Central memory CD8-positive, alpha-beta T cell (primary cell): ENCODE data around the gene IL10RB.
A peak's percentile ranks its signal among the peaks of the same experiment; 100 is the strongest.
"Not testable (repeated sequence)": the region's sequence is repeated elsewhere in the genome, so short reads cannot be mapped to it uniquely, and the experiment has no call there.

Experiments
- ATAC-seq: fragments of 150-1000 bp; cut with Tn5 transposase; replicated peaks from 2 replicates; pipeline ENCODE4 v1.10.0; 2022; ENCODE audit warnings: mild to moderate bottlenecking, moderate FRiP score, moderate number of reproducible peaks; ENCODE audit not compliant: poor library complexity, severe bottlenecking; ENCODE audit errors: extremely low read depth
- DNase-seq, 2 donors: peaks; one replicate each; pipeline ENCODE4 v3.0.0; 2021; ENCODE audit warnings: low spot score in 2 of 2
- H3K27ac Mint-ChIP-seq: one replicate; pipeline ENCODE4 v1.8.0; 2022; ENCODE audit warnings: low read depth, mild to moderate bottlenecking, moderate library complexity, mixed read lengths
- H3K27me3 Mint-ChIP-seq: one replicate; pipeline ENCODE4 v1.8.0; 2022; ENCODE audit warnings: mixed read lengths
- H3K36me3 Mint-ChIP-seq: one replicate; pipeline ENCODE4 v1.8.0; 2022; ENCODE audit warnings: mild to moderate bottlenecking, moderate library complexity, mixed read lengths; ENCODE audit not compliant: insufficient read depth
- H3K4me1 Mint-ChIP-seq: one replicate; pipeline ENCODE4 v1.8.0; 2022; ENCODE audit warnings: mixed read lengths
- H3K4me3 Mint-ChIP-seq: one replicate; pipeline ENCODE4 v1.8.0; 2022; ENCODE audit warnings: mild to moderate bottlenecking, moderate library complexity, mixed read lengths
- H3K9me3 Mint-ChIP-seq: one replicate; pipeline ENCODE4 v1.8.0; 2022; ENCODE audit warnings: mixed read lengths

The IL10RB gene

DNA sequence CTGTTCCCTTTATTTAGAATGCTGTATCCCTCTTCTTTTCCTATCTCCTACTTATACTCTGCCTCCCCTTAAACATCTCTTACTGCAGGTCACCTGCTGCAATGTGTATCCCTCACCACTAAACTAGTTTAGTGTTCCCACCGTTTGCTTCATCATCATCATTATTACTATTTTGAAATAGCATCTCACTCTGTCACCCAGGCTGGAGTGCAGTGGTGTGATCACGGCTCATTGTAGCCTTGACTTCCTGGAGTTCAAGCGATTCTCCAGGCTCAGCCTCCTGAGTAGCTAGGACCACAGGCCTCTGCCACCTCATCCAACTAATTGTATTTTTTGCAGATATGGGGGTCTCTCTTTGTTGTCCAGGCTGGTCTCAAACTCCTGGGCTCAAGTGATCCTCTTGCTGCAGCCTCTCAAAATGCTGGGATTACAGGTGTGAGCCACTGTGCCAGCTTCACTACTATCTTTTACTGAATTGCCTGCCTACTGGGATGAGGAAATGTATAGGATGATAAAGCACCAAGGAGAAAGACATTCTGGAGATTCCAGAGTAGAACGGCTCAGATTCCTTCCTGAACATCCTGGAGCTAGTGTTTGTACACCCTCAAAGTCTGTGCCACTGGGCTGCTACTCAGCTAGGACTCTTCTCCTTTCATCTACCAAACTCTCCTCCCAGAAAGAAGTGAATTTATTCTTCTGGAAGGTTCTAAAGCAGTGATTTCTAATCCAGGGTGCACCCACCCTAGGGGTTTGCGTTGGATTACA lies 50.0 kb downstream of the IL10RB start:
- H3K4me3 Mint-ChIP-seq: no peak overlapping the region
- DNase-seq: no peak
- H3K9me3 Mint-ChIP-seq: no peaks in the 10 kb centered on the region
- H3K4me1 Mint-ChIP-seq: no peaks in the 10 kb centered on the region
- no peak for ATAC-seq
- peaks cover 52% of the 10 kb centered on the region for H3K27me3 Mint-ChIP-seq
- H3K36me3 Mint-ChIP-seq: peaks cover 3% of the 10 kb centered on the region
- no peak overlapping the region for H3K27ac Mint-ChIP-seq

DNA sequence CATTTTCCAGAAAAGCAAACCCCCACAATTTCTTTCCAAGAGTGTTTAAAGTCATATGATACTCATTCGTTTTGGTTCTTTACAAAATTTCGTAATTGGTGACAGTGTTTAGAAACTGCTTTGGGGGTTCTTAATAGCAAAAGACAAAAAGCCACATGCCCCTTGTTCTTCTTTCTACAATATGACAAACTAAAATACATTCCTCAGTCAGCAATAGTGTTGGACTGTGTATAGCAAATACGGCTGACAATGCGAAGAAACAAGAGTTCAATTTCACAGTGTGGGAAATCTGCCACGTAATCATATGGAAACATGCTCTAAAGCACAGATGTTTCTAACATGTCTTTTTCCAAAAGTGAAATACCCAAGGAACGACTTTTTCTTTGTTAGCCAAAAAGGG lies 51.0 kb downstream of the IL10RB start:
- DNase-seq (no peak), ATAC-seq (no peak)
- no peak overlapping the region for H3K4me3 Mint-ChIP-seq
- no peaks in the 10 kb centered on the region for H3K9me3 Mint-ChIP-seq
- H3K4me1 Mint-ChIP-seq: no peaks in the 10 kb centered on the region
- no peak overlapping the region for H3K27ac Mint-ChIP-seq
- H3K36me3 Mint-ChIP-seq: peaks cover 3% of the 10 kb centered on the region
- H3K27me3 Mint-ChIP-seq: peaks cover 52% of the 10 kb centered on the region

DNA sequence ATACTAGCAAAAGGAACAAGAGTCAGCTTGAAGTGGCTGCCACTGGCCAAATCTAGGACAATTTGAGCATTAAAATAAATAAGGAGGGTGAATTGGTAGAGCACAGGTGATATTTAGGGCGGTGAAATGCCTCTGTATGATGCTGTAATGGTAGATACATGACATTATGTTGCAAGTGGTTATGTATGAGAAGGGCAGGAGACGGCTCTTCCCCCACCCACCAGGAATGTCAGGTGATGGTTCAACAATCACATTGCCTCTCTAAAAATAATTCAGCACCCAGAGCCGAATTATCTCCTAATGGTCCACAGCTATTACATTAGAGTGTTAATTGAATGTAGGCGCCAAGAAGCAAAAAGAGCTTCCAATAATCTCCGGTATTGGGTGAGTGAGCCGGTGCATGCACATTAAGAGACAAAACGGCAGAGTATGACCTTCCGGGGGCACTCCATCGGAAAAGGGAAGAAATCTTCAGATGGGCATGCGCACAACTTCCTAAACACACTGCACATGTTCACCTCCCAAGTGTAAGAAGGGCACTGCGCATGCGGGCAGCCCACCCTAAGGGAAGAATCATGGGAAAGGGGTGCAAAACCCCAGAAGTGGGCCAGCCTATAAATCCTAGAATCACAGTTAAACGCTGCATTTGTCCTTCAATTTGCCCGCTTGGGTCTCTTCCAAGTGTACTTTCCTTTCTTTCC lies 51.8 kb downstream of the IL10RB start:
- Mint-ChIP-seq H3K9me3 (no peaks in the 10 kb centered on the region), H3K4me1 (no peaks in the 10 kb centered on the region), H3K4me3 (no peak overlapping the region), H3K27ac (no peak overlapping the region), H3K27me3 (peaks cover 52% of the 10 kb centered on the region), H3K36me3 (peaks cover 3% of the 10 kb centered on the region)
- ATAC-seq: no peak
- no peak for DNase-seq

DNA sequence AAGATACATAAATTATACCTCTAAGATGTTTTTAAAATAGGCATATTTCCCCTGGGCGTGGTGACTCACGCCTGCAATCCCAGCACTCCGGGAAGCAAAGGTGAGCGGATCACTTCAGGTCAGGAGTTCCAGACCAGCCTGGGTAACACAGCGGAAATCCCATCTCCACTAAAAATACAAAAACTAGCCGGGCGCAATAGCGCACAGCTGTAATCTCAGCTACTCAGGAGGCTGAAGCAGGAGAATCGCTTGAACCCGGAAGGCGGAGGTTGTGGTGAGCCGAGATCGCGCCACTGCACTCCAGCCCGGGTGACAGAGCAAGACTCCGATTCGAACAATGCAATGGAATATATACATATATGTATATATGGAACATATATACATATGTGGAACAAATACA lies 54.8 kb downstream of the IL10RB start:
- DNase-seq, H3K4me3 Mint-ChIP-seq, H3K9me3 Mint-ChIP-seq, H3K27ac Mint-ChIP-seq, H3K36me3 Mint-ChIP-seq, ATAC-seq, H3K4me1 Mint-ChIP-seq: not testable (repeated sequence)
- H3K27me3 Mint-ChIP-seq: peaks cover 34% of the 10 kb centered on the region

DNA sequence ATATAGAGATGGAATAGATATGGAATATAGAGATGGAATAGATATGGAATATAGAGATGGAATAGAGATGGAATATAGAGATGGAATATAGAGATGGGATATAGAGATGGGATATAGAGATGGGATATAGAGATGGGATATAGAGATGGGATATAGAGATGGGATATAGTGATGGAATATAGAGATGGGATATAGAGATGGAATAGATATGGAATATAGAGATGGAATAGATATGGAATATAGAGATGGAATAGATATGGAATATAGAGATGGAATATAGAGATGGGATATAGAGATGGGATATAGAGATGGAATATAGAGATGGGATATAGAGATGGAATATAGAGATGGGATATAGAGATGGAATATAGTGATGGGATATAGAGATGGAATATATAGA lies 57.4 kb downstream of the IL10RB start:
- H3K27me3 Mint-ChIP-seq: peaks cover 16% of the 10 kb centered on the region
- not testable (repeated sequence) for H3K9me3 Mint-ChIP-seq, H3K27ac Mint-ChIP-seq, H3K4me3 Mint-ChIP-seq, DNase-seq, ATAC-seq, H3K36me3 Mint-ChIP-seq
- H3K4me1 Mint-ChIP-seq: peaks cover 12% of the 10 kb centered on the region

DNA sequence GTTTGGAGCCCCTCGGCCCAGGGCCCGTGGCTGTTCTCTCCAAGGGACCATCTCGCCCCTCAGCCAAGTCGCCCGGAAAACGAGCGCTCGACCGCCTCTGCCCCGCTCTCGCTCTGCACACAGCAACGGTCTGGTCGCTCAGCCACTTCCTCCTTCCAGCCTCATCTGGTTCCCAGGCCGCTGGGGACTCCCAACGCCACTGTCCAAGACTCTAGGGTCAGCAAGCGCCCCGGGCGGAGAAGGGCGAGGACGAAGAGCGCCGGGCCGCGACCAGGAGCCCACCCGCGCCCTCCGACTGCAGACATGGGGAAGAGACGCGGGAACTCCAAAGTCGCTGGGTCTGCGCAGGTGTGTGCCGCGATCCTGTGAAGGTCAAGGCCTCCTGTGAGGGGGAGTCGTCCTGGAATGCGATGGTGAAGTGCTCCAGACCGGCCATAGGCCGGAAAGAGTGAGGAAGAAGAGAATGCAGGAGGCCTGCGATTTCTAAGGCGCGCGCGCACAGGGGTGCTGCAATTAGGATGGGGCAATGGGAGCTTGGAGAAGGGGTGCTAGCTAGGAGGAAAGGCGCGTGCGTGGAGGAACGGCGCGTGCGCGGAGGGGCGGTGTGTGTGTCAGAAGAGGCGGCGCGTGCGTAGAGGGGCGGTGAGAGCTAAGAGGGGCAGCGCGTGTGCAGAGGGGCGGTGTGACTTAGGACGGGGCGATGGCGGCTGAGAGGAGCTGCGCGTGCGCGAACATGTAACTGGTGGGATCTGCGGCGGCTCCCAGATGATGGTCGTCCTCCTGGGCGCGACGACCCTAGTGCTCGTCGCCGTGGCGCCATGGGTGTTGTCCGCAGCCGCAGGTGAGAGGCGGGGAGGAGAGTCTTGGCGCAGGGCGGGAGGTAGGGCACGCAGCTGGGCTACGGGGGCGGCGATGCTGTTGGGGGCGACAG lies 58.4 kb downstream of the IL10RB start, which contains the start of gene IFNAR1:
TSS of gene IFNAR1 (plus strand) at position 680 of the 931 bp plus-strand sequence. CDS start at position 766, 86 bp downstream.
- Mint-ChIP-seq H3K4me1 (peaks cover 12% of the 10 kb centered on the region), H3K4me3 (no peak within 1 kb of the TSS), H3K27me3 (peaks cover 8% of the 10 kb centered on the region), H3K27ac (no peak within 1 kb of the TSS), H3K9me3 (no peaks in the 10 kb centered on the region), H3K36me3 (peaks cover 9% of the 10 kb centered on the region)
- DNase-seq (peak; percentile 92 to 97), ATAC-seq (peak; percentile 90)

DNA sequence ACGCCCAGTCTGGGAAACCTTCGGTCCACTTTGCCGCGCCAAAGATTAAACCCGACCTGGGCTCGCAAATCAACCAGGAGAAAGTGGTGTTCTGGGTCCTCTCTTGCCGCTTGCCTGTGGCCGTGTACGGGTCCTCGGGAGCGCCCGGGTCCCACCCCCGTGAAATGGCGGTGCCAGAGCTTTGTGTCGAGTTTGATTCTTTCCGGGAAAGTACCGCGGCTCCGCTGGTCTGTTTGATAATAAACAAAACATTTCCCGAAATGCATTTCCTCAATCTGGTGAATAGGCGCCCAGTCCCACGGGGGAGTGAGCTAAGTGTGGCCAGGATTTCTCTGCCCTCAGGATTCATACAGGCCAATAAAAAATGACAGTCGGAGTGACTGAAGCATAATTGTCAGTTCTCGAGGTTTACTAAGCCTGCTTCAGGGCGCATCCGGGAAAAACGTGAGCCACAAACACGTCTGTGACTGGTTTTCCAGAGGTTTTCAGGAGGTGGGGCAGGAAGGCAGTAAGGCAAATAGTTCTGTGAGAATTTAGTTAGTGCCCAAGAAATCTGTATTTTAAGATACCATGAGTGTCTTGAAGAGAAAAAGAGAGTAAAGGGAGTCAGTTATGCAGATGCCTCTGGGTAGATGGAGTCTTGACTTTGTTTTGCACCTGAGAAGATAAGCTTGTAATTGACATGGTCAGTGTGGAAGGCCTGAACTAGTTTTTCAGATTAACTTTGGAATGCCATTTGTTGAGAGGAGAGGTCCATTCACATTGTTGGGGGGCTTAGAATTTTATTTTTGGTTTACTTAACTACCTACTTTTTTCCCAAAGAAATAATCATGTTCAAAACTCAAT lies 59.3 kb downstream of the IL10RB start:
- Mint-ChIP-seq H3K27ac (no peak overlapping the region), H3K9me3 (no peaks in the 10 kb centered on the region), H3K4me1 (peaks cover 20% of the 10 kb centered on the region), H3K4me3 (no peak overlapping the region), H3K27me3 (no peaks in the 10 kb centered on the region), H3K36me3 (peaks cover 9% of the 10 kb centered on the region)
- peak; percentile 56 for ATAC-seq
- DNase-seq: peak; percentile 49 to 61

DNA sequence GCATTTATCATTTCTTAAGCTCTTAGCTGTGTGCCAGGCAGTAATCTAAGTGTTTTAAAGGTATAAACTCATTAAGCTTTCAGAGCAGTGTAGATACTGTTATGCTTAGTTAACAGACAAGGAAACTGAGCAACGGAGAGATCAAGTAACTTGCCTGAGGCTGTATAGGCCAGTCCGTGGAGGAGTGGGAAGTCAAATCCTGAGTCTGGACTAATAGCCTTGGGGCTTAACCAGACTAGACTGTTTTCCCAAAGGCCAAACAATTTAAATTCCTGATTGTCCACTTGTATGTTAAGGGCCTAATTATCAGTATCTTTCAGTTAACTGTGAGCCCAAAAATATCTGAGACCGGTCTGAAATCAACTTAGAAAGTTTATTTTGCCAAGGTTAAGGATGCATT lies 61.2 kb downstream of the IL10RB start:
- H3K36me3 Mint-ChIP-seq: peaks cover 6% of the 10 kb centered on the region
- ATAC-seq (no peak), DNase-seq (no peak)
- no peaks in the 10 kb centered on the region for H3K27me3 Mint-ChIP-seq
- H3K27ac Mint-ChIP-seq: no peak overlapping the region
- H3K4me3 Mint-ChIP-seq: no peak overlapping the region
- H3K4me1 Mint-ChIP-seq: peaks cover 39% of the 10 kb centered on the region
- H3K9me3 Mint-ChIP-seq: no peaks in the 10 kb centered on the region

DNA sequence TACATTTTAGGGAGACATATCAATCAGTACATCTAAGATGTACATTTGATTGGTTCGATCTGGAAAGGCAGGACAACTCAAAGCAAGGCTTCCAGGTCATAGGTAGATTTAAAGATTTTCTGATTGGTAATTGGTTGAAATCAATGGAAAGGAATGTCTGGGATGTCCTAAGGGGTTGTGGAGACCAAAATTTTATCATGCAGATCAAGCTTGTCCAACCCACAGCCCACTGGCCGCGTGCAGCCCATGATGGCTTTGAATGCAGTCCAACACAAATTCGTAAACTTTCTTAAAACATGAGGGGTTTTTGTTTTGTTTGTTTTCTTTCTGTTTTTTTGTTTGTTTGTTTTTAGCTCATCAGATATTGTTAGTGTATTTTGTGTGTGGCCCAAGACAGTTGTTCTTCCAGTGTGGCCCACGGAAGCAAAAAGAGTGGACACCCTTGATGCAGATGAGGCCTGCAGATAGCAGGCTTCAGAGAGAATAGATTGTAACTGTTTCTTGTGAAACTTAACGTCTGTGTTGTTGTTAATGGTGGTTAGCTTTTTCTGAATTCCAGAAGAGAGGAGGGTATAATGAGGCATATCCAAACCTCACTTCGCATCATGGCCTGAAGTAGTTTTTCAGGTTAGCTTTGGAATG lies 61.7 kb downstream of the IL10RB start:
- Mint-ChIP-seq H3K9me3 (no peaks in the 10 kb centered on the region), H3K27ac (no peak overlapping the region), H3K36me3 (peaks cover 6% of the 10 kb centered on the region), H3K4me3 (peak overlapping the region; percentile 23), H3K4me1 (peaks cover 43% of the 10 kb centered on the region), H3K27me3 (no peaks in the 10 kb centered on the region)
- ATAC-seq (no peak), DNase-seq (no peak)

DNA sequence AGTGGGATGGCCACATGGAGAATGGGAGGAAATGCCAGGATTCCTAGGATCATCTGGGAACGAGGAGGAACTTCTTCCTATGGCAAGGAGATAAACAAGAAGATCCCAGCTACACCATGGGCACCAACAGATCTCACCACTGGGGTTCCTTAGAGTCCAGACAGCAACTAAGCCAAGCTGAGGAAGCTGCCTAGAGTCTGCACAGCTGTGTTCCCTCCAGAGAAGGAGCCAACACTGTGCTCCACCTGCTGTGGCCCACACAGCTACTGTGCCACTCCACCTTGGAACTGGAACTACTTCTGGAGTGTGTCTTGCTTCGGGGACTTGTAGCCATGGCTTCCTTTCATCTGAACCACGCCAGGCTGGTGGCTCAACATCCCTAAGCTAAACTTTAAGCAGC lies 64.6 kb downstream of the IL10RB start:
- Mint-ChIP-seq H3K27me3 (no peaks in the 10 kb centered on the region), H3K36me3 (peaks cover 6% of the 10 kb centered on the region), H3K4me1 (peaks cover 53% of the 10 kb centered on the region), H3K4me3 (no peak overlapping the region), H3K9me3 (no peaks in the 10 kb centered on the region), H3K27ac (no peak overlapping the region)
- no peak for DNase-seq
- ATAC-seq: no peak

DNA sequence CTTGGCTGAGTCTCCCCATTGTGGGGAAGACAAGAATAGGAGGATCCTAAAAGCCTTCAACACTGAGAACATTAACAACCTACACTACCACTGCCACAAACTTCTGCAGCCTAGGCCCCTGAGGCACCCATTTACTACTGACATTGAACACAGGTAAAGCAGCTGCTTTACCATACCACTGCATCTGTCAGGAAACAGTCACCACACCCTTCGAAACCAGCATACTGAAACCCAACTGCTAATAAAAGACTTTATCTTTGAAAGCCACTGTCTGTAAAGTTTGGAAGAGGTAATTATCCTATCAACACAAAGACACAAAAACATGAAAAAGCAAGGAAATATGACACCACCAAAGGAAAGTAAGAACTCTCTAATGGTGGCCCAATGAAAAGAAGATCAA lies 66.0 kb downstream of the IL10RB start:
- peaks cover 6% of the 10 kb centered on the region for H3K36me3 Mint-ChIP-seq
- DNase-seq (no peak), ATAC-seq (no peak)
- H3K9me3 Mint-ChIP-seq: no peaks in the 10 kb centered on the region
- no peaks in the 10 kb centered on the region for H3K27me3 Mint-ChIP-seq
- peak overlapping the region; percentile 8 for H3K4me3 Mint-ChIP-seq
- H3K27ac Mint-ChIP-seq: no peak overlapping the region
- peaks cover 53% of the 10 kb centered on the region for H3K4me1 Mint-ChIP-seq
